NOMO-1 (cell line): ENCODE results near the gene KRTAP10-4.
"Not testable (repeated sequence)": the region's sequence is repeated elsewhere in the genome, so short reads cannot be mapped to it uniquely, and the experiment has no call there.

Experiments
- DNase-seq, 2 experiments: peaks; one replicate each; lab custom pipeline; 2025; ENCODE audit not compliant: unreplicated experiment in 2 of 2; lab: John Stamatoyannopoulos, UW

The KRTAP10-4 gene

GRCh38 chr21:44555200-44555875 lies 18.2 kb upstream of the KRTAP10-4 start:
- no peak for DNase-seq

- DNase-seq: no peak
Measured at GRCh38 chr21:44556879-44557278, 16.6 kb upstream of the KRTAP10-4 start.

GRCh38 chr21:44557491-44558328 lies 15.8 kb upstream of the KRTAP10-4 start:
- DNase-seq: no peak

GRCh38 chr21:44558329-44558675 lies 15.2 kb upstream of the KRTAP10-4 start:
- not testable (repeated sequence) for DNase-seq

- DNase-seq: no peak
Measured at GRCh38 chr21:44558695-44559094, 14.8 kb upstream of the KRTAP10-4 start, which contains the start of gene KRTAP10-3. Gene KRTAP10-3 (minus strand): TSS chr21:44558795. CDS start chr21:44558715, 80 bp downstream.

GRCh38 chr21:44564099-44564498 lies 9.4 kb upstream of the KRTAP10-4 start:
- no peak for DNase-seq

- peak in 1 of 2 experiments; percentile 43 for DNase-seq
Measured at GRCh38 chr21:44564886-44565598, 8.5 kb upstream of the KRTAP10-4 start.

GRCh38 chr21:44566403-44566802 lies 7.1 kb upstream of the KRTAP10-4 start:
- DNase-seq: peak; percentile 28 to 92

- DNase-seq: no peak
Measured at GRCh38 chr21:44567481-44568171, 5.9 kb upstream of the KRTAP10-4 start.

- no peak for DNase-seq
Measured at GRCh38 chr21:44568261-44568660, 5.3 kb upstream of the KRTAP10-4 start.

- DNase-seq: no peak
Measured at GRCh38 chr21:44568667-44569556, 4.6 kb upstream of the KRTAP10-4 start.

- no peak for DNase-seq
Measured at GRCh38 chr21:44569861-44570517, 3.5 kb upstream of the KRTAP10-4 start.

GRCh38 chr21:44571296-44571695 lies 2.2 kb upstream of the KRTAP10-4 start:
- DNase-seq: no peak

GRCh38 chr21:44571844-44572782 lies 1.4 kb upstream of the KRTAP10-4 start:
- no peak for DNase-seq

- no peak for DNase-seq
Measured at GRCh38 chr21:44572959-44573583, 458 bp upstream of the KRTAP10-4 start.

- DNase-seq: no peak
Measured at GRCh38 chr21:44574457-44575306, 1.2 kb downstream of the KRTAP10-4 start.
